HG02885 (cell line): ENCODE results near the gene IFI27L1.

Experiments used
- ATAC-seq: cut with Tn5 transposase; IDR thresholded peaks from one replicate; pipeline ENCODE4 v1.9.1; 2021; ENCODE audit warnings: mild to moderate bottlenecking; ENCODE audit not compliant: unreplicated experiment, poor library complexity

Gene IFI27L1

GRCh38 chr14:94112513-94113063 is 31.5 kb downstream of the IFI27L1 start:
- ATAC-seq, result no peak

DNA sequence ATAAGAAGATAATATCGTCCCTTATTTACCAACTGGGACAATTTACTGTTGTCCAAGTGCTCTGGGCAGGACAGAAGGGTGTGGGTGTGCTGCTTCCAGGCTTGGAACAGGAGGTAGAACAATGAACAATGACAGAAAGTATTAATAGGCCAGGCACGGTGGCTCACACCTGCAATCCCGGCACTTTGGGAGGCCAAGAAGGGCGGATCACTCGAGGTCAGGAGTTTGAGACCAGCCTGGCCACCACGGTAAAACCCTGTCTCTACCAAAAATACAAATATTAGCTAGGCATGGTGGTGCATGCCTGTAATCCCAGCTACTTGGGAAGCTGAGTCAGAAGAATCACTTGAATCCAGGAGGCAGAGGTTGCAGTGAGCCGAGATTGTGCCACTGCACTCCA is 32.0 kb downstream of the IFI27L1 start:
- no peak for ATAC-seq

- no peak for ATAC-seq
These were observed 32.4 kb downstream of the IFI27L1 start for GRCh38 chr14:94113490-94113889.

DNA sequence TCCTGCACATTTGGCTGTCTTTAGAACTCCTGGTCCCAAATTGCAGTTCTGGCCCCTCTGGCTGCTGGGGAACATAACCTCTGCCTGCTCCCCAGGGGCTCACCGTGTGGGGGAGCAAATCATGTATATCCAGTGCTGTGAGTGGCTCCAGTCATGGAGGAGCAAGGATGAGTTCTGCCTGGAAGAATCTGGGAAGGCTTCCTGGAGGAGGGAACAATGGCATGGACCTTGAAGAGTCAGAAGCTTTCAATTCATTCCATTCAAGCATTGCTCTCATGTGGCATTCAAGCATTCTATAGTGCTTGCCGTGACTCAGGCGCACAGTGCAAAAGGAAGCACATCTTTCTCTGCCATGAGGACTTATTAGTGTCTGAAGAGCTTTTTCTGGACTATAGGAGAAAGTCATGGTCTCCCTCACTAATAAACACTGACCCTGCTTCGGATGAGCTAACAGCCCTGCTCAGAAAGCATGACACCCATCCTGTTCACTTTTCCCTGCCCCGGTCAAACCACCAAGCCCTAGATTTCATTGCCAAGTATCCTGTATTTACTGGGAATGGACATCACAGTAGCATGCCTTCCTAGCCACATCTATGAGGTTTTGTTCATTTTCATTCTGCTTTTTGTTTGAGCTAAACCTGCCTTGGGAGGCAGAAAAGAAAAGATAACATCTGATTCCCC is 32.9 kb downstream of the IFI27L1 start:
- ATAC-seq, result no peak

DNA sequence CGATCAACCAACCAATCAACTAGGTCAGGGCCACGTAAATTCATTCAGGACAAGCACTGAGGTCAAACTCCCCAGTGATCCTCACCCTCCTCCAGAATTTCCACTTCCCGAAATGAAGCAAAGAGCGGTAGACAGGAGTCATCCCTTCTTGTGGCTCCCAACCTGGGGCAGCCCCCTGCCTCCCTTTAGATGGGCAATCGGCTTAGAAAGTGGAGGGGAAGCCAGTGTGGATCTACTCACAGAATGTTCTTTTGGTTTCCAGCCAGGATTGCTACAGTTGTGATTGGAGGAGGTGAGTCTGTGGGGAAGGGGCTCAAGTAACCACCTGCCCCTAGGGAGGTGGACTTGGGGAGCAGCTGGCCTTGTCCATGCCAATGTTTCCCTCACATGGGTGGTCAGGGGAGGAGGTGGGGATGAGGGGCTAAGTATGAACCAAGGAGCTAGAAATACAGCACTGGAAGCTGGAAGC is 33.5 kb downstream of the IFI27L1 start:
- ATAC-seq, result no peak

DNA sequence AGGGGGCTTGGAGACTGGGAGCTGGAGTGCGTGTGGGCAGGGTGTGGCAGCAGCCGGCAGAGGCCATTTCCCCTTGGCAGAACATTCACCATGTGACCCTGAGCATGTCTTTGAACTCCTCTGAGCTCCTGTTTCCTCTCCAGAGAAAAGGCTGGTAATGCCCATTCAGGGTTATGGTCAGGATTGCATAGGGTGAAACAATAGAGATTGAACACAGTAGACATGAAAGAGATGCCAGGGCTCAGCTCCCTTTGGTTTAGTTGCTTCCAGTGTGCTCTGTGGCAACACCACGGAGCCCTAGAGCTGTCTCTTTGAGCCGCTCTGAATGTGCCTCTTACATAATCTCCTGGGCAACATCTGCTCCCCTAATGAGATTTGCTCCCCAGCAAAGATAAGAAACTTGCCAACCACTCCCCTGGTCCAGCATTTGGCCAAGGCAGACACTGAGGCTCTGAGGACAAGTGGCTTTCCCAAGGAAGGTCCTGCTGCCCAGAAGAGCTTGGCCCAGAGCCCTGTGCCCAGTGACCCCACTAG is 34.0 kb downstream of the IFI27L1 start:
- ATAC-seq, result no peak

DNA sequence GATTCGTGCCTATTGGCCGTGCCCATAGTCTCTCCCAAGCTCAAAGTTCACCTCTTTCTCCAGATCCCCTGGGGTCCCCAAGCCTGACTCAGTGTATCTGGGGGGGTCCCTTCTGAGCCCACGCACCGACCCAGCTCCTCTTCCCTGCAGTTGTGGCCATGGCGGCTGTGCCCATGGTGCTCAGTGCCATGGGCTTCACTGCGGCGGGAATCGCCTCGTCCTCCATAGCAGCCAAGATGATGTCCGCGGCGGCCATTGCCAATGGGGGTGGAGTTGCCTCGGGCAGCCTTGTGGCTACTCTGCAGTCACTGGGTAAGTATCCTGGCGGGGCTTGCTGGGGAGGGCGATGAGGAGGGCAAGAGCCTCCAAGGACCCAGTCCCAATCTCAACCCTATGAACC is 34.5 kb downstream of the IFI27L1 start:
- ATAC-seq, result no peak

DNA sequence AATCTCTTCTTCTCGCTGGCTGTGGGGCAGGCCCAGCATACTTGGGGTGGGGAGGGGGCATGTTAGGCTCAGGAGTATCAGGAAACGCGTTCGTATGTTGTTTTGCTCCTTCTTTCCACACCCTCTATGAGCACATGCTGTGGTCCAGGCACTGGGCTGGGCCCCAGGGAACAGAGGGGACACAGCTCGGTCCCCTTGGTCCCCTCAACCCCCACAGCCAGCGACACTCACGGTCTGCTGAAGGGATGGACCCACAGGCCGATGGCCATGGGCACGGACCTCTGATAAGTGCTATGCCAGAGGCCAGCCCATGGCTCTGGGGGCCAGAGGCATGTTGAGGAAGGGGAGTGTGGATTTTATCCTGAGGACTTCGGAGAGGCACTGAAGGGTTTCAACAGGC is 35.6 kb downstream of the IFI27L1 start:
- ATAC-seq, result no peak

DNA sequence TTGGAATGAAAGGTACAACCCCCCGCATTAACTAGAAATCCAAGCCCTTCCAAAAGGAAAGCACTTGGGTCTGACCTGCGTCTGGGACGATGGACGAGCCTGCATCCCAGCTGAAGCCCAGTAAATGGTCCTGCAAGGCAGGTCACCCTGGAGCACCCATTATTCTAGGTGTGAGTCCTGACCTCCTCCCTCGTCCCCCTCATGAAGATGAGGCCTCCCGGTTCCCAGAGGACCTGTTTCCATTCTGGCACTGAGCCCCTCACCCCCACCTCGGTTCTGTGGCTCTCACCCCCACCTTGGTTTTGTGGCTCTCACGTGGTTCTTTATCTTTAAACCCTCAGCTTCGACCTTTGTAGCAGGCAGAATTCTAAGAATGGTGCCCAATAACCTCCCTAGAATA is 36.7 kb downstream of the IFI27L1 start:
- ATAC-seq, result no peak

- no peak for ATAC-seq
These were observed 38.0 kb downstream of the IFI27L1 start for GRCh38 chr14:94119071-94119470.

- no peak for ATAC-seq
These were observed 39.7 kb downstream of the IFI27L1 start for GRCh38 chr14:94120667-94121340.

DNA sequence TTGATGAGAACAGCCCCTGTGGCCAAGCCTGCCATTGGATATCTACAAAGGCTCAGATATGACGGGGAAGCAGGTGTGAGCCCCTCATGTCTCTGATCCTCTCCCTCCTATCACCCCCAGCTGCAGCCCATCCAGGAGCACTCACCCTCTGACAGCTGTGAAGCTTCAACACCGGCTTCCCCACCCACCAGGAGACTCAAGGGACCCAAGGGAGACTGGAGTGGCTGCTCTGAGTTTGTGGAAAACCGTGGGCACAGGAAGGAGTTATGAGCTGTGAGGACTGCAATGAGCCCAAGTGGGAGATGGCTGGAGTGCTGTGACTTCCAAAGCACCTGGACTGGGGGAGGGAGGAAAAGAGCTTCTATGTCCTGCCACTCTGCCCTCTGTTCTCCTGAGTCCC is 40.4 kb downstream of the IFI27L1 start:
- ATAC-seq, result no peak

- no peak for ATAC-seq
These were observed 41.3 kb downstream of the IFI27L1 start for GRCh38 chr14:94122438-94122837.

DNA sequence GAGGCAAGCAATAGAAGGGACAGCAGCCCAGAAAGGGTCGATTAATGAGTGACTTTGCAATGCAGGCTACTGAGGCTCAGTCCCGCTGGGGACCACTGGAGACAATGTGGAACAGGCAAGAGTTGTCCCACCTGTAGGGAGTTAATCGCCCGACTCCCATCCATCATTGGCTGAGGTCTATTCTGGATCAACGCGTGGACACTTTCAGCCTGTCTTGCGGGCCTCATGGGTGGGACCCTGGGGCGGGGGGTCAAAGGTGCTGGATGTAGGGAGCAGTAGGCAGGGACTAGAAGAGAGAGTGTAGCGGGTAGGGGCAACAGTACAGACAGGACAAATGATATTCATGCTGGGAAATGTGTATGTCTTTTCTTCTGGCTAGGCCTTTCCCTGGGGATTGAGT is 42.2 kb downstream of the IFI27L1 start:
- ATAC-seq, result no peak

DNA sequence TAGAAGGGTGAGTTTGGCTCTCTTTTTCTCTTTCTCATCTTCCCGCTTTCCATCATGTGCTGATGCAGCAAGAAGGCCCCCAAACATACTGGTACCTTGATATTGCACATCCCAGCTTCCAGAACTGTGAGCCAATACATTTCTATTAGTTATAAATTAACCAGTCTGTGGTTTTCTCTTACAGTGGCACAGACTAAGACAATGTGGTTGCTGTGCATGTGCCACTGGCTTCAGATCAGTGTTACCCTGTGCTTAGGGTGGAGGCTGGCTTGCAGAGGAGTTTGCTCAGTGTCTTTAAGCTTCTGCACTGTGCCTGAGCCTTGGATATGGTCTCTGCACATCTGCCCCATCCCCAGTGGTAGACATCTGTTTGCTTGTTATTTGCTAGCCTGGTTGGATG is 42.8 kb downstream of the IFI27L1 start:
- no peak for ATAC-seq

- ATAC-seq, result no peak
These were observed 43.7 kb downstream of the IFI27L1 start for GRCh38 chr14:94124582-94125377.

GRCh38 chr14:94125659-94126418 is 44.7 kb downstream of the IFI27L1 start:
- no peak for ATAC-seq

DNA sequence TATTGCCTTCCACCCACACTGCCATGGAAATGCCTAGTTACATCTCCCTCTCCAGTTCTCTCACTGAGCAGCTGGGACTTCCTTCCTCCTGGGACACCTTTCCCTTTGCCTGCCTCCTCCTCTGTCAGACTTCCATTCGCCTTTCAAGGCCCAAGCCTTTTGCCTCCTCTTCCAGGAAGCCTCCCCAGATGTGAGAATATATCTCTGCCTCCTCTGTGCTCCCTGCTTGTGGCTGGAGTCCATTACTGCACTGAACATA is 45.2 kb downstream of the IFI27L1 start:
- no peak for ATAC-seq

DNA sequence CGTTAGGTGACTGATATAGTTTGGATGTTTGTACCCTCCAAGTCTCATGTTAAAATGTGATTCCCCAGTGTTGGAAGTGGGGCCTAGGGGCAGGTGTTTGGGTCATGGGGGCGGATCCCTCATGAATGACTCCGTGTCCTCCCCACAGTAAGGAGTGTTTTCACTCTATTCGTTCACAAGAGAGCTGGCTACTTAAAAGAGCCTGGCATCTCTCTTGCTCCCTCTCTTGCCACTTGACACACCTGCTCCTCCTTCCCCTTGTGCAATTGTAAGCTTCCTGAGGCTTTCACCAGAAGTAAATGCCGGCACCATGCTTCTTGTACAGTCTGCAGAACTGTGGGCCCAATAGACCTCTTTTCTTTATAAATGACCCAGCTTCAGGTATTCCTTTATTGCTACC is 45.7 kb downstream of the IFI27L1 start:
- ATAC-seq, result no peak

DNA sequence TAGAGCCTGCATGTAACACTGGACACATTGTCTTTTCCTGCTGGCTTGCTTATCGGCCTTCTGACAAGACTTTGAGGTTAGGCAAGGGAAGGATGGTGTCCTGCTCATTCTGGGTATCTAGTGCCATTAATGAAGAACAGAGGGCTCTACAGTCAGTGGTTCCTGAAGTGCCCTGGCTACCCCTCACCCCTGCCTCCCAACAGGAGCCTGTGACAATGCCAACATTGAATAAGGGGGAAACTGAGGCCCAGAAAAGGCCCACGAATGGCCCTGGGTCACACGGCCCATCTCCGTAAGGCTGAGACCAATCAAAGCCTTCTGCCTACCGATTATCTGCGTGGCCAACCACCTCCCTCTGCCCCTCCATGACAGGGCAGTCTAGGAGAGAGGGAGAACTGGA is 46.2 kb downstream of the IFI27L1 start:
- ATAC-seq, result no peak
